GM19193 (cell line): ENCODE data around the gene CRYGB.

Experiments
- POLR2A ChIP-seq: IDR thresholded peaks from 4 replicates; pipeline ENCODE4 v1.6.1; 2011; ENCODE audit not compliant: insufficient read depth, insufficient read length; ENCODE audit errors: extremely low read depth

CRYGB gene

DNA sequence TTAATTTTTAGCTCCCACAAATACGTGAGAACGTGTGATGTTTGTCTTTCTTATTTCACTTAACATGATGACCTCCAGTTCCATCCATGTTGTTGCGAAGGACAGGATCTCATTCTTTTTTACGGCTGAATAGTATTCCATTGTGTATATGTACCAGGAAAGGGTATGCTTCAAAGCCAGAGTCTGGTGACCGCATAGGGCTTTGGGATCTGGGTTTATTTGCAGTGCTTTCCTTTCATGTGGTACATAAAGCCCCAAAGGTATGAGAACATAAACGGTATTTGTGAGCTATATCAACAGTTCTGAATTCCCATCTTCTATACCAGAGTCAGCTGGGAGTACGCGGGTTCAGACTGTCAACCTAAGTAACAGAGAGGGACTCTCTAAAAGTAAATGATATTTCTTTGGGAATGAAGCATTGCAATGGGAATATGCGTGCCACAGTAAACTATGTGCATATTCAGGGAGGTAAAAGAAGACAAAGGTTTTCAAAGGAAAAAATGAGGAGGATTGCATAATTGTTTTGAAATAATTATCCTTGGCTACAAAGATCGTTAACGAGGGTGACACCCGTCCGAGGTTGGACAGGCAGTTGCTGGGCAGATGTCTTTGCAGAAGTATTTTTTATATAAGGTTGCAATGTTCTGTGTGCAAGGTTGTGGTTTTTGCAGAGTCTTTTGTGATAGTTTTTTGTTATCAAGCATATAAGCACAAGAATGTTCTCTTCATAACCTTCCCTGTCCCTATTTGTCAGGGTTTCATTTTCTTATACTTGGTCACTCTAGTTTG is 46.1 kb downstream of the CRYGB start:
- no peak for TF ChIP-seq POLR2A

GRCh38 chr2:208098267-208098666 is 47.7 kb downstream of the CRYGB start:
- no peak for TF ChIP-seq POLR2A

GRCh38 chr2:208097801-208098200 is 48.2 kb downstream of the CRYGB start:
- no peak for TF ChIP-seq POLR2A

- no peak for TF ChIP-seq POLR2A
Observed at GRCh38 chr2:208097313-208097712, 48.6 kb downstream of the CRYGB start.

- TF ChIP-seq POLR2A = no peak
Observed at GRCh38 chr2:208096080-208096479, 49.9 kb downstream of the CRYGB start.

GRCh38 chr2:208093128-208093527 is 52.8 kb downstream of the CRYGB start:
- no peak for TF ChIP-seq POLR2A
